Measurements from ENCODE around the gene HMGN5.

HMGN5 gene, protein sequence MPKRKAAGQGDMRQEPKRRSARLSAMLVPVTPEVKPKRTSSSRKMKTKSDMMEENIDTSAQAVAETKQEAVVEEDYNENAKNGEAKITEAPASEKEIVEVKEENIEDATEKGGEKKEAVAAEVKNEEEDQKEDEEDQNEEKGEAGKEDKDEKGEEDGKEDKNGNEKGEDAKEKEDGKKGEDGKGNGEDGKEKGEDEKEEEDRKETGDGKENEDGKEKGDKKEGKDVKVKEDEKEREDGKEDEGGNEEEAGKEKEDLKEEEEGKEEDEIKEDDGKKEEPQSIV
- long read RNA-seq, donor 1, transcript HMGN5-203 (6 exons, 578 nt) = major isoform, 26 of 29 reads
- long read RNA-seq, donor 1, partial matches to known transcripts = 0 of 29 reads
- long read RNA-seq, donor 1, other reads (novel, unspliced or antisense) = 0 of 29 reads
- long read RNA-seq, donor 2, transcript HMGN5-203 (6 exons, 578 nt) = major isoform, 10 of 403 reads
- long read RNA-seq, donor 2, partial matches to known transcripts = 389 of 403 reads
- long read RNA-seq, donor 2, other reads (novel, unspliced or antisense) = 0 of 403 reads
- long read RNA-seq, donor 3, transcript HMGN5-203 (6 exons, 578 nt) = major isoform, 15 of 169 reads
- long read RNA-seq, donor 3, partial matches to known transcripts = 150 of 169 reads
- long read RNA-seq, donor 3, other reads (novel, unspliced or antisense) = 0 of 169 reads
- long read RNA-seq, donor 4, transcript HMGN5-202 (5 exons, 572 nt) = minor isoform, 6 of 37 reads
- long read RNA-seq, donor 4, transcript HMGN5-203 (6 exons, 578 nt) = major isoform, 25 of 37 reads
- long read RNA-seq, donor 4, partial matches to known transcripts = 0 of 37 reads
- long read RNA-seq, donor 4, other reads (novel, unspliced or antisense) = 0 of 37 reads
- long read RNA-seq, donor 5, transcript HMGN5-203 (6 exons, 578 nt) = major isoform, 29 of 617 reads
- long read RNA-seq, donor 5, partial matches to known transcripts = 586 of 617 reads
- long read RNA-seq, donor 5, other reads (novel, unspliced or antisense) = 0 of 617 reads
- long read RNA-seq, donor 6, transcript HMGN5-203 (6 exons, 578 nt) = major isoform, 21 of 25 reads
- long read RNA-seq, donor 6, partial matches to known transcripts = 0 of 25 reads
- long read RNA-seq, donor 6, other reads (novel, unspliced or antisense) = 0 of 25 reads
- long read RNA-seq, donor 7, transcript HMGN5-203 (6 exons, 578 nt) = major isoform, 23 of 326 reads
- long read RNA-seq, donor 7, partial matches to known transcripts = 294 of 326 reads
- long read RNA-seq, donor 7, other reads (novel, unspliced or antisense) = 0 of 326 reads
- long read RNA-seq, donor 8, transcript HMGN5-203 (6 exons, 578 nt) = major isoform, 20 of 24 reads
- long read RNA-seq, donor 8, partial matches to known transcripts = 0 of 24 reads
- long read RNA-seq, donor 8, other reads (novel, unspliced or antisense) = 0 of 24 reads

DNA sequence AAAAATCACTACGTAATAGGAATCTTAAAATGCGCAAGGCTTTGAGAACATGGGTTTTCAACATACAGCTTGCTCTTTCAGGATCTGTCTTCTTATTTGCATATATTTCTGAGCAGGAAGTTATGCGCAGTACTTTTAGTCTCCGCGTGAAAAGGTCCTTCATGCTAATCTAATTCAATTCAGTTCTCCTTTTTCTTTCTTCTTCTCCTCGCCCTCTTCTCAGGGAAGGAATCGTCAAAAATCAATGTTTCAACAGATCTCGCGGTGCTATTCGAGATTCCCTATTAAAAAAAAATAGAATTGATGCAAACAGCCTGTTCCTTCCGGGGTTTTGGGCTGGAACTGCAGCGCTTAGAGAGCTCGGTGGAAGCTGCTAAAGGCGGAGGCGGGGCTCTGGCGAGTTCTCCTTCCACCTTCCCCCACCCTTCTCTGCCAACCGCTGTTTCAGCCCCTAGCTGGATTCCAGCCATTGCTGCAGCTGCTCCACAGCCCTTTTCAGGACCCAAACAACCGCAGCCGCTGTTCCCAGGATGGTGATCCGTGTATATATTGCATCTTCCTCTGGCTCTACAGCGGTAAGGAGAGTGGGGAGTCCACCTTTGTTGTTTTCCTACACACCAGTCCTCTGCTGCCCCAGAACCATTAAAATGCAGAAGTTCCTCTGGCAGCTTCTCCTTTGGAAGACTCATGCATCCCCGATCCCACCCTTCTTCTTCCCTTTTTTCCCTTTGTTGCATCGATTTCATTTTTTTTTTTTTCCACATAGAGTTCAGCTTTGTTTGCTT, at the start of gene HMGN5, which contains the start of gene SH3BGRL:
Gene HMGN5, minus strand, starts transcription at position 243 of the 785 bp plus-strand sequence. CDS start 80,364 bp downstream, outside the sequence.
Gene SH3BGRL, plus strand, starts transcription at position 432 of the 785 bp plus-strand sequence. Its CDS starts 99 bp downstream, at position 531.
- peak; percentile 74 for DNase-seq

DNA sequence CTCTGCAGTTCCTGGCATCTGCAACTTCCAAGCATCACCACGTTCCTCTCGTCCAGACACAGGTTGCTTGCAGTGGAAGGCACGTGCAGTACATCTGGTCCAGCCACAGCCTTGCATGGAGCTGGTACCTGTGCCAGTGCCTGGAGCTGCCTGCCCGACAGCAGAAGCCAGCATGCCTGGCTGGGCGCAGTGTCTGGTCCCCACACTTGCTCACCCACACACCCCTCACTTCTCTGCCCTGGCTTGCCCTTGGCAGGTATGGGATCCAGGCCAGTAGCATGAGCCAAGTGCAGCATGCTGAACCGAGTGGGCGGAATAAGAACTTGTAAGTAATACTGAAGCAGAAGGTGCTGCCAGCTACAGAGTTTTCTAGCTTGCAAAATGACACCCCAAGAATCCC, 40.0 kb upstream of the HMGN5 start:
- DNase-seq = no peak

DNA sequence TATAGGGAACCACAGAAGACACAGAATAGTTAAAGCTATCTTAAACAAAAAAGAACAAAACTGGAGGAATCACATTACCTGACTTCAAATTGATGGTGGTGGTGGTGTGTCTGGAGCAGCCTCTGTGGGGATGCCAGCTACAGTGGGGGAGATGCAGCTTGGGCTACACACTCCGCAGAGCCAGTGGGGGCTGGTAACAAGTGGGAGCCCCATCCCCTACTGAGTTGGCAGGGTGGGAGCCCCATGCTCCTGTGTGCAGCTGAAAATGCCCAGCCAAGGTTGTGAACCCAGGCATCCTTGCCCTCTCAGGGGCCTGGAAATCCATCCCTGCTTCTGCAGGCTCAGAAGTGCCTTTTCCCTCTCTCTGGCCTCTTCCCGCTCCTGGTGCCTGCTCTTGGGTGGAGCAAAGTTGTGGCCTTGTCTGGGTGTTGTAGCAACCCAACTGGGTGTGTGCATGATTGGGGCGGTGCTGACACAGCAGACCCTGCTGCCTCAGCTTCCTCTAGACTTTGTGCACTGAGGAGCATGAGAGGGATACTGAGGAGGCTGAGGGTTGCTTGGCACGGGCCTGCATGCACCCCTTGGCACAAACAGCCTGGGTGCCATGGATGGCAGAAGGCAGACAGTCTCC, 39.1 kb upstream of the HMGN5 start:
- no peak for DNase-seq

DNA sequence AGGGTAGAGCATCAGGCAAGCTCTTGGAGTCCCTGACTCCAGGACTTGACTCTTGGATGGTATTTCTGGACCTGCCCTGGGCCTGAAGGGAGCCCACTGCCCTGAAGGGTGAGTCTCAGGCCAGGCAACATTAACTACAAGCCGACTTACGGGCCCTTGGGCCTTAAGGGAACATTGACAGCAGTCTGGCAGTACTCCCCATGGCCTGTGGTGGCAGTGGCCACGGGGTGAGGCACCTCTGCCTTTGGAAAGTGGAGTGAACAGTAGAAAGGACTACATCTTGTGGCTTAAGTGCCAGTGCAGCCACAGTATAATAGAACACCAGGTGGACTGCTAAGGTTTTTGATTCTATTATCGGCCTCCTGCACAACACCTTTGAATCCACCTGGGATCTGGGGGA, 36.5 kb upstream of the HMGN5 start:
- no peak for DNase-seq

DNA sequence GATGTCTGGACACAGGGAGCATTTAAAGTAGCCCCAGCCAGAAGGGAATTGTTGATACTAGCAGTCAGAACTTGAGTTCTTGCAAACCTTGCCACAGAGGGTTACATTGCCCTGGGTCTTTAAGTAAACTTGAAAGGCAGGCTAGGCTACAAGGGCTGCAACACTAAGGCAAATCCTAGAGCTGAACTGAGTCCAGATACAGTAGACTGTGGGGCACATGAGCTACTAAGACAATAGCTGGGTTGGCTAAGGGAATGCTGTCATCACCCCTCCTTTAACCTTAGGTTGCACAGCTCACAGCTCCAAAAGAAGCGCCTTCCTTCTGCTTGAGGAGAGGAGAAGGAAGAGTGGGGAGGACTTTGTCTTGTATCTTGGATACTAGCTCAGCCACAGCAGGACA, 35.8 kb upstream of the HMGN5 start:
- no peak for DNase-seq

DNA sequence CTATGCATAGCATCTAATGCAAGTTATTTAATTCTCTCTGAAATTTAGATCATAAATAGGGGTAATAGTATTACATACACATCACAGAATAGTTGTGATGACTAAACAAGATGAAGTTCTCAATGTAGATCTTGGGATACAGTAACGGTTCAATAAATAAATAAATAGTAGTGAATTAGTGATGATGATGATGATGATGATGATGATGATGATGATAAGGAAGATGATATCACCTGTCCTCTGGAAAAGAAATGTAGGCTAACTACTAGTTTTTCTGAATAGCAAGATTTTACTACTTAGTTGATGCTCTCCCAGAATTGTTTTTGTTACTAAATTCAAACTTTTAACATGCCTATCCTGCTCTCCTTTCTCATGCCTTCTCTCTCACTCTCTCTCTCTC, 30.5 kb upstream of the HMGN5 start:
- no peak for DNase-seq

DNA sequence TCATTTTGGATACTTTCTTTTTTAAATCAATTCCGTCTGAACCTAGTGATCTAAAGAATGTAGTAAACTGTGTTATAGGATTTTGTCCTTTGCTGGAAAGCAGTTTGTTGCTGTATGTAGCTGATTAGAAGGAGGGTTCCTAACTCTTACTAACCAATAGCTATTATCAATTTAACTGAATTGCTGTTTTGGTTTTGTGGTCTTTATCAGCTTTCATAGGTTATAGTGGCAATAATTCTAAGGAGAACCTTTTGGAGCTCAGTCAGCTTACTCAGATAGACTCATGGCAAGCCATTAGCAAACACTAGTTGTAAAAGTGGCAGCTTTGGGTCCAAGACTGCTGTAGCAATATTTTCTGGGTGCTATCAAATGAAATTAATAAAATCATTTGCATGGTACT, 29.8 kb upstream of the HMGN5 start:
- DNase-seq = no peak

DNA sequence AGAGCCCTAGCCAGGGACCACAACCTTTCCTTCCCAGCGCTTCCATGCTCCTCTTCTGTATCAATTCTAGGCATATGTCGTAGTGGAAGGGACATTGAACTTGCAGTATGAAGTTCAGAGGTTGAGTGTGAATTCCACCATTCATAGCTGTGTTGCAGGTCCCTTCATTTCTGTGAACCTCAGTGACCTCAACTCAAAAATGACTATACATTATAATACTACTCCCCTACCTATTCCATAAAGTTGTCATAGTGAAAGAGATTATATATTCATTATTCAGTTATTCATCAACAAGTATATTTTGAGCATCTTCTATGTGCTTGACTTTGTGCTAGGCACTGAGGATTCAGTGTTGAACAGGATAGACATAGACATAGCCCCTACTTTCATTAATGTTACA, 28.2 kb upstream of the HMGN5 start:
- DNase-seq = no peak

DNA sequence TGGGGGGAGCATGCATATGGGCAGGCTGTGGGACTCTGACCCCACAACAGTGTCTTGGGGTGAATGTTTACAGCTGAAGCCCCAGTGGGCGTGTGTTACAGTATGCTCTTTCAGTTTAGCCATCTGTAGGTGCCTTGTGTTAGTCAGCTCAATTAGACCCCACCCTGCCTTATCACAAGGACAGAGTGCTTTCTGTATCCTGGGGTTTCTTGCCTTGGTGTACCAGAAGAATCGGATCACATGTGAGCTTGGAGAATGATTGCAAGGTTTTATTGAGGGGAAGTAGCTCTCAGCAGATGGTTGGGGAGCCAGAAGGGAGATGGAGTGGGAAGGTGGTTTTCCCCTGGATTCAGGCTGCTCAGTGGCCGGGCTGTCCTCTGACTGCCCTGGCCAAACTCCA, 27.5 kb upstream of the HMGN5 start:
- DNase-seq = no peak

DNA sequence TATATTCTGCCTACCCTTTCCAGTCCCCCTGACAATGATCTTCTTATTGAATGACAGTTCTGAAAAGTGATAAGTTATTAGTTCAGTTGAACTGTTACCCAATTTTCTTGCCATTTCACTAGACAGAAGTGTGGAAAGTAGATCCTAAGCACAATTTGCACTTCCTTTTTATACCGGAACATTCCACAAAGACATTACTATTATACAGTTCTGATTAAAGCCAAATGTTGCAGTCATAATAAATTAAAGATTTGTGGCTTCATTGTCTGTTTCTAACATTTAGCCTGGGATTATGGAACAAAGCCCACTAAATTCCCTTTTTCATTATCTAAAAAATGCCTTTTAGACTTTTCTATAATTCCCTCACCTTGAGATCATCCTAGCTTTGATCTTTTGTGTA, 14.0 kb upstream of the HMGN5 start:
- DNase-seq = no peak

DNA sequence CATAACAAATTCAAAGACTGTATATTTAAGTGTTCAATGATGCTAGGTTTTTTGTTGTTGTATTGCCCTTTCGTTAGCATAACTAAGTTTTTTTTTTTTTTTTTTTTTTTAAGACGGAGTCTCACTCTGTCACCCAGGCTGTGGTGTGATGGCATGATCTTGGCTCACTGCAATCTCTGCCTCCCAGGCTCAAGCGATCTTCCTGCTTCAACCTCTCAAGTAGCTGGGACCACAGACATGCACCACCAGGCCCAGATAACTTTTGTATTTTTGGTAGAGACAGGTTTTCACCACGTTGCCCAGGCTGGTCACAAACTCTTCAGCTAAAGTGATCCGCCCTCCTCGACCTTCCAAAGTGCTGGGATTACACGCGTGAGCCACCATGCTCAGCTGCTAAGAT, 7.2 kb upstream of the HMGN5 start:
- no peak for DNase-seq

DNA sequence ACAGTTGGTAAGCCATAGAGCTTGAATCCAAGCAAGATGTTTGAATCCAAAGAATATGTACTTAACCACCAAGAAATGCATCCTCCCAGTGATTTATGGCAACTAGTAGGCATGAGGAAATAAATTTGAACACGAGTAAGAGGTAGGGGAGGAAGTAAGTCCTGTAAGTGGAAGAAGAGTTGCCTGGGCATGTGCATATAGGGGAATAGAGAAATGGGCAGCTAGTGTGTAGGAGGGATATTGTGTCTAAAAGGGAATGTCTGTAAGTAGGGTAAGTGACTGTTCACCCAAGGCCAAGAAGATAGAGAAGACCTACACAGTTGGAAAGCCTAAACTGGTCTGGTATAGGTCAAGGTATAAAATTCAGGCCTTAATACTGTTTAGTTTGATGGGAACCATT, 4.8 kb upstream of the HMGN5 start:
- DNase-seq = no peak

DNA sequence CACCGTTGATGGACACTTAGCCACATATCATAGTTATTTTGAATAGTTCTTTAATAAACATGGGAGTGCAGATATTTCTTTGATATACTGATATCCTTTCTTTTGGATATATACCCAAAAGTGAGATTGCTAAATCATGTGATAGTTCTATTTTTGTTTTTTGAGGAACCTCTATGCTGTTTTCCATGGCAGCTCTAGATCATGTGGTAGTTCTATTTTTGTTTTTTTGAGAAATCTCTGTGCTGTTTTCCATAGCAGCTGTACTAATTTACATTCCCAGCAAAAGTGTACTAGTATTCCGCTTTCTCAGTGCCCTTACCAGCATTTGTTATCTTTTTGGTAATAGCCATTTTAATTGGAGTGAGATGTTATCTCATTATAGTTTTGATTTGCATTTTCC, 3.8 kb upstream of the HMGN5 start:
- DNase-seq = no peak

DNA sequence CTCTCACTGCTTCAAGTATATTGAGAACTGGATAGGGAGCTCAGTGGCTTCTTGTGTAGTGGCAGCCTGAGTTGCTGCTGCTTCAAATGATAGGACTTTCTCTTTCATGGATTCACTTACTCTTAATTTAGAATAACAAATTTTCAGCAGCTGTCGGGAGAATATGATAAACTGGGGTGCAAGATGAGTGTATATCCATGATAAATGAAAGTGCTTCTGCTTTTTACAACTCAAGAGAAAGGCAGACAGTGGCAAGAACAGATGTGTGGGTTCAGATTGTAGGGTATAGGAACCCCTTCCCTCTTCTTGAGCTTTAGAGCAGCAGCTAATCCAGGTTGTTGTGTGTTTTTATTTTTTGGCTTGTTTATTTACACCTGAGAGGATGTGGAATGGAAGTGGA, 1.2 kb upstream of the HMGN5 start:
- no peak for DNase-seq

DNA sequence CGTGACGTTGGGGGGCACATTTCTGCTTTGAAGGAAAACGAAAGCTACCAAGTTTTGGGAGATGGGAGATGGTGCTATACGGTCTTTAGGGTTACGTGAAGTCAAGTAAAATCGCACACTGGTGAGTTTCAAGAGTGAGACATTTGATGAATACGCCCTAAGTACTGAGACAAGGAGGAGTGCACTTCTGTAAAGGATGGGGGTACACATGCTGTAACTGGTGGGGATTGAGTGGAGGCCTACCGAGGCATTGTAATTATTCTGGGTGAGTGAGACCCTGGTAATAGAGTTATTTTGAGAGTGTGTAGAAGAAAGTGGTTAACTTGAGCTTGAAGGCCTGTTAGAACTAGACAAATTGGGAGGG, 725 bp upstream of the HMGN5 start:
- DNase-seq = no peak

DNA sequence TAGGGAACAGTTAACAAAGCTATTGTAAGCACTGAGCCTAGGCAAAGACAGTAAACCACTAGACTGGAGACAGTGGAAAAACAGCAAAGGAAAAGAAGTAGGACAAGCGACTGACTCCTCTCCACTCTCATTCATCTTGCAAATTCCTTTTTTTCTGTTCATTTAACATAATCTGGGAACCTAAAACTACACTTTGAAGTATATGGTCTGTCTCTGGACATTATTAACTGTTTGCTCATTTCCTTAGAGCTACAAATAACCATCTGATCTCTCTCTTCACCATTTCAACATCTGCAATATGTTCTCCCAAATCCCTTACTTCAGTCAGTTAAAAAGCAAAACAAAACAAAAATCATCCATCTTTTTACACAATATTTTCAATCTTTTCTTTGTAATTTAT, 642 bp downstream of the HMGN5 start:
- DNase-seq = no peak

DNA sequence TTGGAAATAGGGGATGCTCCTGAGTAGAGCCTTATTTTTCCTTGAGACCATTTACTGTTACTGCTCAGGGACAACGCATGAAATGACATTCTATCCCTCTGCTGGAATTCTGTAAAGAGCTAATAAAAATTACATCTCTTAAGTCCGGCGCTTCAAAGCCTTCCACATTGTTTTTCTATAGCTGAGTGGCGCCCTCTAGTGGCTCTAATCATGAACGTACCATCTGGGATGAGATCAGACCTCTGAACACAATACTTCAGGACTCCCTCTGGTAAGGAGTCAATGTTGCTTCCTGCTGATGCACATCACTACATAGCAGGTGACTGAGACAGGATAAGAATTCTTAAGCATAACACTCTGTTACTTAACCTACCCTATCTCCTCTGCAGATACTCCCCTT, 6.0 kb downstream of the HMGN5 start:
- no peak for DNase-seq

DNA sequence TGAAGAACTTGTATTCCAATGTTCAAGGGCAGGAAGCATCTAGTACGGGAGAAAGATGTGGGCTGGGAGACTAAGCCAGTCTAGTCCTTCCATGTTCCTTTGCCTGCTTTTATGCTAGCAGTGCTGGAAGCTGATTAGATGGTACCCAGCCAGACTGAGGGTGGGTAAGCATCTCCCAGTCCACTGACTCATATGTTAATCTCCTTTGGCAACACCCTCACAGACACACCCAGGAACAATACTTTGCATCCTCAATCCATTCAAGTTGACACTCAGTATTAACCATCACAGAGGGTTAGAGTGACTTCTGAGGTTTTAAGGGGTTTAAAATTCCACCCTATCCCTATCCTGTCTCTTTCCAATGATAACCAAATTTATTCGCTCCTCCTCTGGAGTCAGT, 6.5 kb downstream of the HMGN5 start:
- no peak for DNase-seq

DNA sequence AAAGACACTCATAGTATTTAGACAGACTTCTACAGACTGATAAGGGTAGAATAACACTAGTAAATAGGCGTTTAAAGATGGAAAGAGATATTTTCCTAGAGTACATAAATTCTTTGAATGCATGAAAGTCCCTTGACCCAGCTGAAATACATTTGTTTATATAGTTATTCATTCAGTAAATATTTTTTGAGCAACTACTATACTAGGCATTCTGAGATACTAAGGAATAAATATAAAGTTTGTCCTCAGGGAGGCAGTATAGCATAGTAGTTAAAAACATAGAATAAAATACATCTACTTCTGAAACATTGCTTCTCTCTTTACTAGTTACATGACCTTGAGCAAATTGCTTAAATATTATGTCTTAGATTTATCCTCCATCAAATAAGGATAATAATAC, 27.4 kb downstream of the HMGN5 start:
- no peak for DNase-seq

DNA sequence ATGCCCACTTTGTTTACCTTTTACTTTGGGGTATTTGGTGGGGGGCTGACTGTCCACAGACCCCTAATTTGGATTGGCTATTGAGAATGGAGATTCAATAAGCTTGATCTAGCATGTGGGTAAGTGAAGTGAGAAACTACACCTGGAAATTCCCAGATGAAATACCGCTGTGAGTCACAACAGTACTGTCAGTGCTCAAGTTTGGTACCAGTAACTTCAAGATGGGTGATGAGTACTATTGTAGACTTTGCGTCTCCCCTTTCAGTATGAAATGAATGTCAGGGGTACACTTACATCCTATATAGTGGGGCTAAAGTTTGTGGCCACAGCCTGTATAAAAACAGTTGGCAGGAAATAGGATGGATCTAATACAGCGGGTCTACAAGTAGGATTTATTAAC, 33.3 kb downstream of the HMGN5 start:
- DNase-seq = no peak
